22Rv1 (cell line): ENCODE measurements around the gene HIVEP3.

ENCODE experiments used
- ZFX ChIP-seq: fragments of 450-650 bp; IDR thresholded peaks from 2 replicates; pipeline ENCODE4 v1.6.1; 2017; ENCODE audit warnings: antibody characterized with exemption, borderline replicate concordance
- TF ChIP-seq, protein P1 (sequence below): fragments of 450-650 bp; IDR thresholded peaks from 2 replicates; pipeline ENCODE4 v1.5.1; 2017; ENCODE audit warnings: mild to moderate bottlenecking

GRCh38 chr1:41933106-41933505 is 14.4 kb upstream of the HIVEP3 start:
- TF ChIP-seq, protein P1, sequence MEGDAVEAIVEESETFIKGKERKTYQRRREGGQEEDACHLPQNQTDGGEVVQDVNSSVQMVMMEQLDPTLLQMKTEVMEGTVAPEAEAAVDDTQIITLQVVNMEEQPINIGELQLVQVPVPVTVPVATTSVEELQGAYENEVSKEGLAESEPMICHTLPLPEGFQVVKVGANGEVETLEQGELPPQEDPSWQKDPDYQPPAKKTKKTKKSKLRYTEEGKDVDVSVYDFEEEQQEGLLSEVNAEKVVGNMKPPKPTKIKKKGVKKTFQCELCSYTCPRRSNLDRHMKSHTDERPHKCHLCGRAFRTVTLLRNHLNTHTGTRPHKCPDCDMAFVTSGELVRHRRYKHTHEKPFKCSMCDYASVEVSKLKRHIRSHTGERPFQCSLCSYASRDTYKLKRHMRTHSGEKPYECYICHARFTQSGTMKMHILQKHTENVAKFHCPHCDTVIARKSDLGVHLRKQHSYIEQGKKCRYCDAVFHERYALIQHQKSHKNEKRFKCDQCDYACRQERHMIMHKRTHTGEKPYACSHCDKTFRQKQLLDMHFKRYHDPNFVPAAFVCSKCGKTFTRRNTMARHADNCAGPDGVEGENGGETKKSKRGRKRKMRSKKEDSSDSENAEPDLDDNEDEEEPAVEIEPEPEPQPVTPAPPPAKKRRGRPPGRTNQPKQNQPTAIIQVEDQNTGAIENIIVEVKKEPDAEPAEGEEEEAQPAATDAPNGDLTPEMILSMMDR = no peak
- no peak for TF ChIP-seq ZFX
